Mucosa of descending colon (tissue), 3 donors: ENCODE data around the gene CAPZA1. TPM values are rescaled to one million over a fixed set of nuclear protein-coding genes. Genes with fewer than 3 reads are reported as not detected.

ENCODE experiments used
- ATAC-seq: fragments of 200-7000 bp; cut with Tn5 transposase; one replicate; pipeline ENCODE4 v1.9.1; 2020; ENCODE audit warnings: mild to moderate bottlenecking, moderate library complexity
- DNase-seq, 3 donors: peaks; one replicate each; pipeline ENCODE4 v3.0.0-alpha.2; 2020
- H3K36me3 ChIP-seq: fragments of 200-600 bp; one replicate; pipeline ENCODE4 v1.8.0; 2021; ENCODE audit warnings: low read depth, mild to moderate bottlenecking
- H3K4me1 ChIP-seq: fragments of 200-600 bp; one replicate; pipeline ENCODE4 v1.8.0; 2021; ENCODE audit warnings: low read depth, mild to moderate bottlenecking
- H3K4me3 ChIP-seq: fragments of 200-600 bp; one replicate; pipeline ENCODE4 v1.8.0; 2021; ENCODE audit warnings: mild to moderate bottlenecking
- H3K9me3 ChIP-seq: fragments of 200-600 bp; one replicate; pipeline ENCODE4 v1.8.0; 2021; ENCODE audit warnings: mild to moderate bottlenecking
- CTCF ChIP-seq: fragments of 200-600 bp; IDR thresholded peaks from one replicate; pipeline ENCODE4 v1.8.0; 2022; ENCODE audit warnings: antibody characterized with exemption, mild to moderate bottlenecking
- intact Hi-C, 2 donors: fragments of 100-400 bp; cut with DNase I in 1 of 2; cut with micrococcal nuclease in 1 of 2; formaldehyde crosslinking; loops; one replicate each; pipeline versions ENCODE4 v1.11.0 to v1.11.1; 2022; cut with DNase I, micrococcal nuclease
- total RNA-seq, 3 donors: library from RNA; stranded (reverse); fragmentation: NEBNext Ultra II Directional in 2 of 3; extraction: Animal tissue kit (Norgen Biotek cat#: 25700) in 2 of 3; gene quantifications; one replicate each; pipeline versions ENCODE4 v1.2.1 to v1.2.4, GENCODE V29; 2021 to 2023
- donor health status: DM: no; HTN: no; CAD: no; lungs with moderate emphysema.
- donor health status: DM: no; HTN: no; CAD: no.
- donor health status: DM: no; HTN: yes; CAD: no.

The CAPZA1 gene
- total RNA-seq, 3 donors from 2014 or later: 106 to 175 (median 156) TPM

GRCh38 chr1:112712191-112712590 is 92.6 kb downstream of the CAPZA1 start:
- H3K9me3 ChIP-seq: no peaks in the 10 kb centered on the region
- TF ChIP-seq CTCF: no peak
- DNase-seq: no peak
- peaks cover 21% of the 10 kb centered on the region for H3K4me1 ChIP-seq
- H3K36me3 ChIP-seq: no peaks in the 10 kb centered on the region
- no peak overlapping the region for H3K4me3 ChIP-seq
- intact Hi-C loops: loop anchor here in 1 of 2 donors (10.0 kb wide), 1 partner anchor 333 kb away; no protein-coding TSS in a partner anchor
- ATAC-seq: no peak

- no peak for TF ChIP-seq CTCF
- DNase-seq: no peak
- intact Hi-C loops: loop anchor here in 1 of 2 donors (10.0 kb wide), 1 partner anchor 332 kb away; no protein-coding TSS in a partner anchor
- no peak for ATAC-seq
- Histone ChIP-seq H3K9me3 (no peaks in the 10 kb centered on the region), H3K36me3 (no peaks in the 10 kb centered on the region), H3K4me1 (peaks cover 17% of the 10 kb centered on the region), H3K4me3 (no peak overlapping the region)
Observed at GRCh38 chr1:112712701-112713128, 93.1 kb downstream of the CAPZA1 start.

GRCh38 chr1:112713466-112714312 is 94.1 kb downstream of the CAPZA1 start:
- Histone ChIP-seq H3K9me3 (no peaks in the 10 kb centered on the region), H3K4me1 (peaks cover 12% of the 10 kb centered on the region), H3K36me3 (no peaks in the 10 kb centered on the region), H3K4me3 (no peak overlapping the region)
- DNase-seq (no peak), ATAC-seq (no peak)
- intact Hi-C loops: loop anchor here in 1 of 2 donors (10.0 kb wide), 1 partner anchor 331 kb away; no protein-coding TSS in a partner anchor
- no peak for TF ChIP-seq CTCF

- peak; percentile 4 for ATAC-seq
- Histone ChIP-seq H3K36me3 (no peaks in the 10 kb centered on the region), H3K9me3 (no peaks in the 10 kb centered on the region), H3K4me3 (no peak overlapping the region), H3K4me1 (peaks cover 12% of the 10 kb centered on the region)
- no peak for TF ChIP-seq CTCF
- peak in 2 of 3 donors; percentile 42 to 56 for DNase-seq
- intact Hi-C loops: loop anchor here (5.0 to 10.0 kb wide), 2 partner anchors 88 to 330 kb away; no protein-coding TSS in a partner anchor
Observed at GRCh38 chr1:112714313-112715263, 95.0 kb downstream of the CAPZA1 start.
